Osteocyte (in vitro differentiated cells): Measurements from ENCODE around the gene ANLN. TPM values are rescaled to one million over a fixed set of nuclear protein-coding genes. Genes with fewer than 3 reads are reported as not detected.

Experiments used
- DNase-seq: peaks from one replicate; pipeline ENCODE4 v3.0.0; 2021; ENCODE audit warnings: mixed read lengths; ENCODE audit not compliant: unreplicated experiment; ENCODE audit errors: extremely low spot score
- H3K27ac Mint-ChIP-seq: one replicate; pipeline ENCODE4 v1.8.0; 2021; ENCODE audit warnings: mild to moderate bottlenecking, mixed read lengths; ENCODE audit not compliant: unreplicated experiment
- H3K27me3 Mint-ChIP-seq: one replicate; pipeline ENCODE4 v1.8.0; 2021; ENCODE audit warnings: mixed read lengths; ENCODE audit not compliant: unreplicated experiment
- H3K36me3 Mint-ChIP-seq: one replicate; pipeline ENCODE4 v1.8.0; 2021; ENCODE audit warnings: mixed read lengths; ENCODE audit not compliant: unreplicated experiment
- H3K4me1 Mint-ChIP-seq: one replicate; pipeline ENCODE4 v1.8.0; 2021; ENCODE audit warnings: mixed read lengths; ENCODE audit not compliant: unreplicated experiment
- H3K4me3 Mint-ChIP-seq: one replicate; pipeline ENCODE4 v1.8.0; 2021; ENCODE audit warnings: mild to moderate bottlenecking, moderate library complexity, mixed read lengths; ENCODE audit not compliant: unreplicated experiment
- H3K9me3 Mint-ChIP-seq: one replicate; pipeline ENCODE4 v1.8.0; 2021; ENCODE audit warnings: mixed read lengths; ENCODE audit not compliant: unreplicated experiment
- total RNA-seq: library from RNA; stranded (reverse); gene quantifications from 2 replicates; pipeline ENCODE4 v1.2.1, GENCODE V29; 2021
- TF ChIP-seq, protein P1 (sequence below): fragments of 200-600 bp; sonication (generic); IDR thresholded peaks from 2 replicates; pipeline ENCODE4 v1.5.0; 2021; ENCODE audit warnings: antibody characterized with exemption, mild to moderate bottlenecking, moderate library complexity

The ANLN gene
- total RNA-seq, 1 donor from 2014 or later, result 37.6 TPM

GRCh38 chr7:36405409-36405803, 15.7 kb downstream of the ANLN start:
- H3K27ac Mint-ChIP-seq, result peak overlapping the region; percentile 74

GRCh38 chr7:36406156-36406555, 16.5 kb downstream of the ANLN start:
- Mint-ChIP-seq H3K36me3 (no peaks in the 10 kb centered on the region), H3K4me1 (peaks cover 34% of the 10 kb centered on the region), H3K27me3 (no peaks in the 10 kb centered on the region), H3K4me3 (no peak overlapping the region), H3K27ac (peak overlapping the region; percentile 73), H3K9me3 (no peaks in the 10 kb centered on the region)
- TF ChIP-seq, protein P1, sequence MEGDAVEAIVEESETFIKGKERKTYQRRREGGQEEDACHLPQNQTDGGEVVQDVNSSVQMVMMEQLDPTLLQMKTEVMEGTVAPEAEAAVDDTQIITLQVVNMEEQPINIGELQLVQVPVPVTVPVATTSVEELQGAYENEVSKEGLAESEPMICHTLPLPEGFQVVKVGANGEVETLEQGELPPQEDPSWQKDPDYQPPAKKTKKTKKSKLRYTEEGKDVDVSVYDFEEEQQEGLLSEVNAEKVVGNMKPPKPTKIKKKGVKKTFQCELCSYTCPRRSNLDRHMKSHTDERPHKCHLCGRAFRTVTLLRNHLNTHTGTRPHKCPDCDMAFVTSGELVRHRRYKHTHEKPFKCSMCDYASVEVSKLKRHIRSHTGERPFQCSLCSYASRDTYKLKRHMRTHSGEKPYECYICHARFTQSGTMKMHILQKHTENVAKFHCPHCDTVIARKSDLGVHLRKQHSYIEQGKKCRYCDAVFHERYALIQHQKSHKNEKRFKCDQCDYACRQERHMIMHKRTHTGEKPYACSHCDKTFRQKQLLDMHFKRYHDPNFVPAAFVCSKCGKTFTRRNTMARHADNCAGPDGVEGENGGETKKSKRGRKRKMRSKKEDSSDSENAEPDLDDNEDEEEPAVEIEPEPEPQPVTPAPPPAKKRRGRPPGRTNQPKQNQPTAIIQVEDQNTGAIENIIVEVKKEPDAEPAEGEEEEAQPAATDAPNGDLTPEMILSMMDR, result no peak
- DNase-seq, result no peak

More at GRCh38 chr7:36405409-36405803, 15.7 kb downstream of the ANLN start:
- no peaks in the 10 kb centered on the region for H3K9me3 Mint-ChIP-seq
- TF ChIP-seq, protein P1, result no peak
- H3K4me1 Mint-ChIP-seq, result peaks cover 34% of the 10 kb centered on the region
- no peaks in the 10 kb centered on the region for H3K27me3 Mint-ChIP-seq
- no peak for DNase-seq
- H3K36me3 Mint-ChIP-seq, result no peaks in the 10 kb centered on the region
- H3K4me3 Mint-ChIP-seq, result no peak overlapping the region

DNA sequence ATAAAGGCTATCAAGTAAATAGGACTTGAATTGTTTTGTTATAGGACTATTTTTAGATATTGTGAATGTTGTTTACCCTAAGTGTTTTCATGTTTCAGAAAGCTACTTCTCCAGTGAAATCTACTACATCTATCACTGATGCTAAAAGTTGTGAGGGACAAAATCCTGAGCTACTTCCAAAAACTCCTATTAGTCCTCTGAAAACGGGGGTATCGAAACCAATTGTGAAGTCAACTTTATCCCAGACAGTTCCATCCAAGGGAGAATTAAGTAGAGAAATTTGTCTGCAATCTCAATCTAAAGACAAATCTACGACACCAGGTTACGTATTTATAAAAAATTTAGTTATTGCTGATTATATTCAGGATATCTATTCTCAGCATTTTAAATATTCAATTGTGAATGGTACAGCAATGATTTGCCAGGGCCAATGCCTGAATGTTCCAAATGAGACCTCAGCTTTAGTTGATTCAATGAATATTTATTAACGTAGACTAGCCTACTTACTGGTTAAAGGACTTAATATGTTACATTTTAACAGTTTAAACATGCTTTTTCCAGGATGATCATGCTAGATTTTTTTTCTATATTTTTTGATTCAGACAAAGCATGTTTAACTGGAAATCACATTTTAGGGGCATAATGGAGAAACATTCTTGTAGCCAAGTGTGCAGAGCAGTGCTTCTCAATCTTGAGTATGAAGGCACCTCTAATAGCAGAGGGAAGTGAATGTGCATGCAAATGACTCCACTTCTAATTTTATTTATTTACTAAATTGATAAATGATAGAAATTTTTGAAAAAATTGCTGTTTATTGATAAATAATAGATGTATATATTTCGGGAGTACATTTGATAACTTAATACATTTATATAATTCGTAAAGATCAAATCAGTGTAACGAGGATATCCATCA, 18.2 kb downstream of the ANLN start:
- Mint-ChIP-seq H3K4me3 (no peak overlapping the region), H3K36me3 (no peaks in the 10 kb centered on the region), H3K9me3 (no peaks in the 10 kb centered on the region), H3K27me3 (no peaks in the 10 kb centered on the region), H3K4me1 (peaks cover 30% of the 10 kb centered on the region), H3K27ac (peak overlapping the region; percentile 35)
- no peak for DNase-seq
- TF ChIP-seq, protein P1, result no peak

DNA sequence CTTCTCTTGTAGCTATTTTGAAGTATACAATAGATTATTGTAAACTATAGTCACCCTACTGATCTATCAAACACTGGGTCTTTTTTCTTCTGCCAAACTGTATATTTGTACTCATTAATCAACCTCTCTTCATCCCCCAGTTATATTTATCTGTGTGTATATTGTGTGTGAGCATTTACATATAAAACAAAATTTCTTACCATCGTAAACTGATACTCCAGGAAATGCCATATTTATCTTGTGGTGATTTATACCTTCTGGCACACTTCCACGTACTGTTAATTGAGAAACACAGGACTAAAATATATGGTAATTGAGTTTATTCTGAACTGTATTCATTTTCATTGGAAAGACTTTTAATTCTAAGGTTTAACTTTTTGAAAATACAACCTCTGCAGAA, 18.9 kb downstream of the ANLN start:
- peak overlapping the region; percentile 0 for H3K27ac Mint-ChIP-seq
- TF ChIP-seq, protein P1, result no peak
- no peaks in the 10 kb centered on the region for H3K27me3 Mint-ChIP-seq
- no peak overlapping the region for H3K4me3 Mint-ChIP-seq
- H3K4me1 Mint-ChIP-seq, result peaks cover 30% of the 10 kb centered on the region
- no peak for DNase-seq
- H3K9me3 Mint-ChIP-seq, result no peaks in the 10 kb centered on the region
- H3K36me3 Mint-ChIP-seq, result no peaks in the 10 kb centered on the region

DNA sequence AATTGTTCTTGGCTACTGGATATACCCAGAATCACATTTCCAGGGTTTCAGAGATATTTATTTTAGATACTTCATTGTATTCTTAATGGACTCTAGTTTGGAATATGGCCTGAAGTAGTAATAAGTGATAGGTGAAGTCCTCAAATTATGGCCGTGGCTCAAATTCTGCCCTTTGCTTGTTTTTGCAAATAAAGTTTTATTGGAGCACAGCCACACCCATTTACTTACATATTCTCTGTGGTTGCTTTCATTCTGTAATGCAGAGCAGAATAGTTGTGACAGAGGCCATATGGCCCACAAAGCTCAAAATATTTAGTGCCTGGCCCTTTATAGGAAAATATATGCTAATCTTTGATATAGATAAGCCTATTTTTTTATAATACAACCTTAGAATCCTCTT, 19.5 kb downstream of the ANLN start:
- peak overlapping the region; percentile 0 for H3K27ac Mint-ChIP-seq
- DNase-seq, result no peak
- no peak overlapping the region for H3K4me3 Mint-ChIP-seq
- H3K4me1 Mint-ChIP-seq, result peaks cover 29% of the 10 kb centered on the region
- TF ChIP-seq, protein P1, result no peak
- no peaks in the 10 kb centered on the region for H3K36me3 Mint-ChIP-seq
- no peaks in the 10 kb centered on the region for H3K9me3 Mint-ChIP-seq
- H3K27me3 Mint-ChIP-seq, result no peaks in the 10 kb centered on the region
